GM23338 (cell line): ENCODE results near the gene CDK5R1. TPM values are rescaled to one million over a fixed set of nuclear protein-coding genes. Genes with fewer than 3 reads are reported as not detected.

Source experiments
- JUNB ChIP-seq: IDR thresholded peaks from one replicate; pipeline ENCODE4 v1.6.1; 2016; ENCODE audit warnings: antibody characterized with exemption; ENCODE audit not compliant: unreplicated experiment
- REST ChIP-seq: IDR thresholded peaks from one replicate; pipeline ENCODE4 v1.6.1; 2018; ENCODE audit warnings: antibody characterized with exemption; ENCODE audit not compliant: unreplicated experiment
- STAT1 ChIP-seq: IDR thresholded peaks from one replicate; pipeline ENCODE4 v1.6.1; 2016; ENCODE audit warnings: antibody characterized with exemption; ENCODE audit not compliant: unreplicated experiment
- ZNF331 ChIP-seq: fragments of 250-450 bp; sonication (Bioruptor Pico); IDR thresholded peaks from 2 replicates; pipeline ENCODE4 v1.5.0; 2020; ENCODE audit warnings: low read depth, mild to moderate bottlenecking, moderate library complexity
- polyA plus RNA-seq: library from polyadenylated mRNA; unstranded; fragments of >200 nt; fragmentation: Nextera tagmentation; extraction: Ambion mirVana; gene quantifications from 2 replicates; pipeline ENCODE4 v1.2.1, GENCODE V29; 2016
- total RNA-seq: library from RNA; depleted of rRNA; stranded (reverse); fragments of >200 nt; shearing (Covaris generic); gene quantifications from 2 replicates; pipeline ENCODE4 v1.2.3, GENCODE V29; 2014
- TF ChIP-seq, protein P1 (sequence below): fragments of 250-450 bp; sonication (Bioruptor Pico); IDR thresholded peaks from 2 replicates; pipeline ENCODE4 v1.5.0; 2020; ENCODE audit warnings: mild to moderate bottlenecking, moderate library complexity

The CDK5R1 gene
- total and polyA plus RNA-seq, 2 experiments from 2014 or later, result 4.0 to 11.6 TPM

GRCh38 chr17:32487473-32488176 is 832 bp downstream of the CDK5R1 start (continued):
- TF ChIP-seq, protein P1, sequence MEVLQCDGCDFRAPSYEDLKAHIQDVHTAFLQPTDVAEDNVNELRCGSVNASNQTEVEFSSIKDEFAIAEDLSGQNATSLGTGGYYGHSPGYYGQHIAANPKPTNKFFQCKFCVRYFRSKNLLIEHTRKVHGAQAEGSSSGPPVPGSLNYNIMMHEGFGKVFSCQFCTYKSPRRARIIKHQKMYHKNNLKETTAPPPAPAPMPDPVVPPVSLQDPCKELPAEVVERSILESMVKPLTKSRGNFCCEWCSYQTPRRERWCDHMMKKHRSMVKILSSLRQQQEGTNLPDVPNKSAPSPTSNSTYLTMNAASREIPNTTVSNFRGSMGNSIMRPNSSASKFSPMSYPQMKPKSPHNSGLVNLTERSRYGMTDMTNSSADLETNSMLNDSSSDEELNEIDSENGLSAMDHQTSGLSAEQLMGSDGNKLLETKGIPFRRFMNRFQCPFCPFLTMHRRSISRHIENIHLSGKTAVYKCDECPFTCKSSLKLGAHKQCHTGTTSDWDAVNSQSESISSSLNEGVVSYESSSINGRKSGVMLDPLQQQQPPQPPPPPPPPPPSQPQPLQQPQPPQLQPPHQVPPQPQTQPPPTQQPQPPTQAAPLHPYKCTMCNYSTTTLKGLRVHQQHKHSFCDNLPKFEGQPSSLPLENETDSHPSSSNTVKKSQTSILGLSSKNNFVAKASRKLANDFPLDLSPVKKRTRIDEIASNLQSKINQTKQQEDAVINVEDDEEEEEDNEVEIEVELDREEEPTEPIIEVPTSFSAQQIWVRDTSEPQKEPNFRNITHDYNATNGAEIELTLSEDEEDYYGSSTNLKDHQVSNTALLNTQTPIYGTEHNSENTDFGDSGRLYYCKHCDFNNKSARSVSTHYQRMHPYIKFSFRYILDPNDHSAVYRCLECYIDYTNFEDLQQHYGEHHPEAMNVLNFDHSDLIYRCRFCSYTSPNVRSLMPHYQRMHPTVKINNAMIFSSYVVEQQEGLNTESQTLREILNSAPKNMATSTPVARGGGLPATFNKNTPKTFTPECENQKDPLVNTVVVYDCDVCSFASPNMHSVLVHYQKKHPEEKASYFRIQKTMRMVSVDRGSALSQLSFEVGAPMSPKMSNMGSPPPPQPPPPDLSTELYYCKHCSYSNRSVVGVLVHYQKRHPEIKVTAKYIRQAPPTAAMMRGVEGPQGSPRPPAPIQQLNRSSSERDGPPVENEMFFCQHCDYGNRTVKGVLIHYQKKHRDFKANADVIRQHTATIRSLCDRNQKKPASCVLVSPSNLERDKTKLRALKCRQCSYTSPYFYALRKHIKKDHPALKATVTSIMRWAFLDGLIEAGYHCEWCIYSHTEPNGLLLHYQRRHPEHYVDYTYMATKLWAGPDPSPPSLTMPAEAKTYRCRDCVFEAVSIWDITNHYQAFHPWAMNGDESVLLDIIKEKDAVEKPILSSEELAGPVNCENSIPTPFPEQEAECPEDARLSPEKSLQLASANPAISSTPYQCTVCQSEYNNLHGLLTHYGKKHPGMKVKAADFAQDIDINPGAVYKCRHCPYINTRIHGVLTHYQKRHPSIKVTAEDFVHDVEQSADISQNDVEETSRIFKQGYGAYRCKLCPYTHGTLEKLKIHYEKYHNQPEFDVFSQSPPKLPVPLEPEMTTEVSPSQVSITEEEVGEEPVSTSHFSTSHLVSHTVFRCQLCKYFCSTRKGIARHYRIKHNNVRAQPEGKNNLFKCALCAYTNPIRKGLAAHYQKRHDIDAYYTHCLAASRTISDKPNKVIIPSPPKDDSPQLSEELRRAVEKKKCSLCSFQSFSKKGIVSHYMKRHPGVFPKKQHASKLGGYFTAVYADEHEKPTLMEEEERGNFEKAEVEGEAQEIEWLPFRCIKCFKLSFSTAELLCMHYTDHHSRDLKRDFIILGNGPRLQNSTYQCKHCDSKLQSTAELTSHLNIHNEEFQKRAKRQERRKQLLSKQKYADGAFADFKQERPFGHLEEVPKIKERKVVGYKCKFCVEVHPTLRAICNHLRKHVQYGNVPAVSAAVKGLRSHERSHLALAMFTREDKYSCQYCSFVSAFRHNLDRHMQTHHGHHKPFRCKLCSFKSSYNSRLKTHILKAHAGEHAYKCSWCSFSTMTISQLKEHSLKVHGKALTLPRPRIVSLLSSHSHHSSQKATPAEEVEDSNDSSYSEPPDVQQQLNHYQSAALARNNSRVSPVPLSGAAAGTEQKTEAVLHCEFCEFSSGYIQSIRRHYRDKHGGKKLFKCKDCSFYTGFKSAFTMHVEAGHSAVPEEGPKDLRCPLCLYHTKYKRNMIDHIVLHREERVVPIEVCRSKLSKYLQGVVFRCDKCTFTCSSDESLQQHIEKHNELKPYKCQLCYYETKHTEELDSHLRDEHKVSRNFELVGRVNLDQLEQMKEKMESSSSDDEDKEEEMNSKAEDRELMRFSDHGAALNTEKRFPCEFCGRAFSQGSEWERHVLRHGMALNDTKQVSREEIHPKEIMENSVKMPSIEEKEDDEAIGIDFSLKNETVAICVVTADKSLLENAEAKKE (CRISPR knock-in tag), result no peak
- TF ChIP-seq JUNB (no peak), STAT1 (no peak), REST (no peak), ZNF331 (CRISPR knock-in tag) (no peak)
